NB4 (cell line): Measurements from ENCODE around the gene TBX2.

ENCODE experiments used
- DNase-seq: peaks from one replicate; pipeline ENCODE4 v3.0.0; 2010; ENCODE audit warnings: low read depth
- H3K4me3 ChIP-seq: one replicate; pipeline ENCODE4 v1.5.1; 2011; ENCODE audit warnings: mild to moderate bottlenecking, low read depth, low read length, moderate library complexity
- CTCF ChIP-seq: IDR thresholded peaks from one replicate; pipeline ENCODE4 v1.5.1; 2012; ENCODE audit warnings: low read depth, low read length
- MAX ChIP-seq: IDR thresholded peaks from 2 replicates; pipeline ENCODE4 v1.6.1; 2011; ENCODE audit warnings: low read depth, low read length
- MYC ChIP-seq: IDR thresholded peaks from 2 replicates; pipeline ENCODE4 v1.6.1; 2011; ENCODE audit warnings: low read depth, low read length
- POLR2A ChIP-seq: IDR thresholded peaks from 2 replicates; pipeline ENCODE4 v1.6.1; 2011; ENCODE audit warnings: mild to moderate bottlenecking; ENCODE audit not compliant: insufficient read length; ENCODE audit errors: extremely low read depth

The TBX2 gene

GRCh38 chr17:61363601-61364462 is 35.8 kb upstream of the TBX2 start:
- DNase-seq, result no peak
- no peak overlapping the region for H3K4me3 ChIP-seq
- TF ChIP-seq CTCF (no peak), MYC (no peak), POLR2A (no peak), MAX (no peak)

- no peak for TF ChIP-seq POLR2A
- TF ChIP-seq MYC, result no peak
- TF ChIP-seq CTCF, result no peak
- TF ChIP-seq MAX, result no peak
- DNase-seq, result no peak
- no peak overlapping the region for H3K4me3 ChIP-seq
Observed at GRCh38 chr17:61364463-61364846, 35.2 kb upstream of the TBX2 start.

GRCh38 chr17:61366076-61366714 is 33.4 kb upstream of the TBX2 start:
- no peak for DNase-seq
- no peak for TF ChIP-seq MAX
- no peak for TF ChIP-seq MYC
- no peak for TF ChIP-seq POLR2A
- TF ChIP-seq CTCF, result no peak
- no peak overlapping the region for H3K4me3 ChIP-seq

GRCh38 chr17:61366715-61367413 is 32.8 kb upstream of the TBX2 start:
- H3K4me3 ChIP-seq, result no peak overlapping the region
- TF ChIP-seq POLR2A (no peak), MYC (no peak), CTCF (no peak), MAX (no peak)
- no peak for DNase-seq

GRCh38 chr17:61368049-61368831 is 31.4 kb upstream of the TBX2 start:
- no peak for DNase-seq

More at GRCh38 chr17:61368049-61368831, 31.4 kb upstream of the TBX2 start:
- TF ChIP-seq MYC (no peak), POLR2A (no peak)
- H3K4me3 ChIP-seq, result no peak overlapping the region
